ENCODE results near the gene MRI1. TPM values are rescaled to one million over a fixed set of nuclear protein-coding genes. Genes with fewer than 3 reads are reported as not detected.
"Not testable (repeated sequence)": the region's sequence is repeated elsewhere in the genome, so short reads cannot be mapped to it uniquely, and the experiment has no call there.

The MRI1 gene
- total RNA-seq, 4 donors from 2014 or later, result 28.2 to 60.2 (median 38.5) TPM

DNA sequence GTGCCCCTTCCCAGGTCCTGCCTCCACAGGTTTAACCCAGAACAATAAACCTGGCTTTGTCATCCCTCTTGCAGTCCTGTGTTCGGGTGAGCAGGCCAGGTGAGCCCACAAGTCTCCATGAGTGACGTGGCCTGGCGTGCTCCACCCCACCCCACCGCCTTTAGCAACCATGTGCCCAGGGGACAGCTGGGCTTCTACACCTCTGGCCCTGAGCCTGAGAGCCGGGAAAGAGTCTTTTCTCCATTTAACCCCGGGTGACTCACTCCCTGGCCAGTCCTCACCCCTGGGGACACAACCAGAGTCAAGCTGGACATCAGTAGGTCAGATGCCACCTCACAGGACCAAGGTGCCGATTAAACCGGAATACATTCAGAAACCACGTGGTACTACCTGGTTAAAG is 14.1 kb downstream of the MRI1 start:
- no peak for DNase-seq (ENCODE audit: extremely low spot score)
- H3K4me1 ChIP-seq, result peaks cover 27 to 51% (median 45%) of the 10 kb centered on the region in 4 donors
- intact Hi-C loops (cut with DNase I), result no loop called here
- H3K4me3 ChIP-seq, result no peak overlapping the region
- peaks cover 18 to 37% (median 30%) of the 10 kb centered on the region in 4 donors for H3K36me3 ChIP-seq
- no peaks in the 10 kb centered on the region for H3K9me3 ChIP-seq
- TF ChIP-seq POLR2AphosphoS5 (IDR thresholded peaks at IDR 0.05), result no peak
- TF ChIP-seq POLR2A (IDR thresholded peaks at IDR 0.05; ENCODE audit: low read depth), result no peak
- TF ChIP-seq, protein P1, sequence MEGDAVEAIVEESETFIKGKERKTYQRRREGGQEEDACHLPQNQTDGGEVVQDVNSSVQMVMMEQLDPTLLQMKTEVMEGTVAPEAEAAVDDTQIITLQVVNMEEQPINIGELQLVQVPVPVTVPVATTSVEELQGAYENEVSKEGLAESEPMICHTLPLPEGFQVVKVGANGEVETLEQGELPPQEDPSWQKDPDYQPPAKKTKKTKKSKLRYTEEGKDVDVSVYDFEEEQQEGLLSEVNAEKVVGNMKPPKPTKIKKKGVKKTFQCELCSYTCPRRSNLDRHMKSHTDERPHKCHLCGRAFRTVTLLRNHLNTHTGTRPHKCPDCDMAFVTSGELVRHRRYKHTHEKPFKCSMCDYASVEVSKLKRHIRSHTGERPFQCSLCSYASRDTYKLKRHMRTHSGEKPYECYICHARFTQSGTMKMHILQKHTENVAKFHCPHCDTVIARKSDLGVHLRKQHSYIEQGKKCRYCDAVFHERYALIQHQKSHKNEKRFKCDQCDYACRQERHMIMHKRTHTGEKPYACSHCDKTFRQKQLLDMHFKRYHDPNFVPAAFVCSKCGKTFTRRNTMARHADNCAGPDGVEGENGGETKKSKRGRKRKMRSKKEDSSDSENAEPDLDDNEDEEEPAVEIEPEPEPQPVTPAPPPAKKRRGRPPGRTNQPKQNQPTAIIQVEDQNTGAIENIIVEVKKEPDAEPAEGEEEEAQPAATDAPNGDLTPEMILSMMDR (IDR thresholded peaks at IDR 0.05), result no peak
- no peak for TF ChIP-seq EP300 (IDR thresholded peaks at IDR 0.05)
- 67% methylated on average over 4 of the region's 9 CpGs for WGBS
- no peak overlapping the region for H3K27ac ChIP-seq (replicated peaks in 1 of 4)
- H3K27me3 ChIP-seq, result no peaks in the 10 kb centered on the region

DNA sequence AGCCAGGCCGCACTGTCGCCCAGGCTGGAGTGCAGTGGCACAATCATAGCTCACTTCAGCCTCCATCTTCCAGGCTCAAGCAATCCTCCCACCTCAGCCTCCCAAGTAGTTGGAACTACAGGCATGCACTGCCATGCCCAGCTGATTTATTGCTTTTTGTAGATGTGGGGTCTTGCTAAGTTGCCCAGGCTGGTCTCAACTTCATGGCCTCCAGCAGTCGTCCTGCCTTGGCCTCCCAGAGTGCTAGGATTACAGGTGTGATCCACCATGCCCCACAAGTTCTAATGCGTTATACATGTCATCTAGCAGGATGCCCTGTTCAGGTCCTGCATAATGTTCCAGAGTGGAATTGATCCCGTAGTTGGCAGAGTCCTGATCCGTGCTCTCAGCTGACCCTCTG is 14.5 kb downstream of the MRI1 start:
- no peak for TF ChIP-seq EP300 (IDR thresholded peaks at IDR 0.05)
- no peak for TF ChIP-seq POLR2A (IDR thresholded peaks at IDR 0.05; ENCODE audit: low read depth)
- TF ChIP-seq, protein P1 (IDR thresholded peaks at IDR 0.05), result no peak
- no peak for TF ChIP-seq POLR2AphosphoS5 (IDR thresholded peaks at IDR 0.05)
- no peaks in the 10 kb centered on the region for H3K27me3 ChIP-seq
- intact Hi-C loops (cut with DNase I), result no loop called here
- H3K9me3 ChIP-seq, result no peaks in the 10 kb centered on the region
- 86% methylated on average over 5 of the region's 6 CpGs for WGBS
- H3K36me3 ChIP-seq, result peaks cover 18 to 37% (median 30%) of the 10 kb centered on the region in 4 donors
- H3K4me1 ChIP-seq, result peaks cover 25 to 47% (median 41%) of the 10 kb centered on the region in 4 donors
- H3K4me3 ChIP-seq, result no peak overlapping the region
- H3K27ac ChIP-seq (replicated peaks in 1 of 4), result no peak overlapping the region
- DNase-seq (ENCODE audit: extremely low spot score), result no peak

DNA sequence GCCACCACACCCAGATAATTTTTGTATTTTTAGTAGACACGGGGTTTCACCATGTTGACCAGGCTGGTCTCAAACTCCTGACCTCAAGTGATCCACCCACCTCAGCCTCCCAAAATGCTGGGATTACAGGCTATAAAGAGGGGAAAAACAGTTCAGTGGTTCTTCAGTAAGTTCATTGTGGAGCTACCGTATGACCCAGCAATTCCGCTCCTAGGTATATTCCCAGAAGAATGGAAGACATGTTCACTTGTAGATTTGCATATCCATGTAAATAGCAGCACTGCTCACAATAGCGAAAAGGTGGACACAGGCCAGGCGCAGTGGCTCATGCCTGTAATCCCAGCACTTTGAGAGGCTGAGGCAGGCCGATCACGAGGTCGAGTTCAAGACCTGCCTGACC is 15.5 kb downstream of the MRI1 start:
- H3K27me3 ChIP-seq; H3K4me3 ChIP-seq; H3K9me3 ChIP-seq; DNase-seq (ENCODE audit: extremely low spot score): not testable (repeated sequence)
- 97% methylated on average over 8 of the region's 8 CpGs for WGBS
- intact Hi-C loops (cut with DNase I), result loop anchor here (10.0 kb wide), 1 partner anchor 295 kb away; the partner anchor contains the start of gene MISP3
- H3K4me1 ChIP-seq, result peaks cover 22 to 48% (median 43%) of the 10 kb centered on the region in 4 donors
- peaks cover 18 to 37% (median 30%) of the 10 kb centered on the region in 4 donors for H3K36me3 ChIP-seq
- peak overlapping the region in 1 of 4 donors; percentile 73 for H3K27ac ChIP-seq (replicated peaks in 1 of 4)

DNA sequence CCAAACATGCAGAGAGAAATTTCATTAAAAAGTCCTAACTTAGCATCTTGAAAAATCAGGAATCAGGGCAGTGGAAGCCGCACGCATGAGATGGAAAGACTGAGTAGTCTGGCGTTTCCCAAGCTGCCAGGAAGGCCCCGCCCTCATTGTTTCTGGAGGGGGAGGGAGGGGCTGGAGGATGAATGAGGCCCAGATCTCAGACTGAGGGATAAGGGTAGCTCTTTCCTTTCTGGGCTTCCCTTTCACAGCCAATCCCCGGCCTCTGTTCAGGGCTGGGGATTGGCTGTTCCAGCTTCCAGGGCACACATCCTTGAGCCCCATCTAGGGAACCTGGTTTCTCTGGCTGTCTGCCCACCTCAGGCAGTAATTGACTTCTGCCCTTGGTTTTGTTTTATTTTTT is 17.2 kb downstream of the MRI1 start:
- no peak for DNase-seq (ENCODE audit: extremely low spot score)
- Histone ChIP-seq H3K27me3 (no peaks in the 10 kb centered on the region), H3K4me3 (no peak overlapping the region), H3K9me3 (no peaks in the 10 kb centered on the region), H3K4me1 (peaks cover 16 to 37% (median 32%) of the 10 kb centered on the region in 4 donors), H3K36me3 (peaks cover 18 to 32% (median 28%) of the 10 kb centered on the region in 4 donors), H3K27ac (replicated peaks in 1 of 4) (peak overlapping the region; percentile 63 to 73 (median 70))
- 3% methylated on average over 5 of the region's 5 CpGs for WGBS
- intact Hi-C loops (cut with DNase I), result loop anchor here (10.0 kb wide), 1 partner anchor 293 kb away; the partner anchor contains the start of gene MISP3
- TF ChIP-seq POLR2A (IDR thresholded peaks at IDR 0.05; ENCODE audit: low read depth), result no peak
- TF ChIP-seq EP300 (IDR thresholded peaks at IDR 0.05), result no peak
- peak; percentile 83 to 91 for TF ChIP-seq POLR2AphosphoS5 (IDR thresholded peaks at IDR 0.05)
- TF ChIP-seq, protein P1 (IDR thresholded peaks at IDR 0.05), result no peak

DNA sequence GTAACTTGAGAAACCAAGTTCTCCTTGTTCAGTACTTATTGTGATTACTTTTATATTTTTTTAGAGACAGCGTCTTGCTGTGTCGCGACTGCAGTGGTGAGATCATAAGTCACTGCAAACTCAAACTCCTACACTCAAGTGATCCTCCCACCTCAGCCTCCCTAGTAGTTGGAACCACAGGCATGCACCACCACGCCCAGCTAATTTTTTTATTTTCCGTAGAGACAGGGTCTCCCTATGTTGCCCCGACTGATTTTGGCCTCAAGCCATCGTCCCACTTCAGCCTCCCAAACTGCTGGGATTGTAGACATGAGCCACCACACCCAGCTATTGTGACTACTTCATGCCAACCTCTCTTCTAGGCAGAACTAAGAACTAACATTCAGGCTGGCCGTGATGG is 18.2 kb downstream of the MRI1 start:
- TF ChIP-seq POLR2AphosphoS5 (IDR thresholded peaks at IDR 0.05), result no peak
- TF ChIP-seq POLR2A (IDR thresholded peaks at IDR 0.05; ENCODE audit: low read depth), result no peak
- TF ChIP-seq, protein P1 (IDR thresholded peaks at IDR 0.05), result no peak
- TF ChIP-seq EP300 (IDR thresholded peaks at IDR 0.05), result no peak
- H3K4me1 ChIP-seq, result peaks cover 19 to 40% (median 35%) of the 10 kb centered on the region in 4 donors
- H3K36me3 ChIP-seq, result peaks cover 17 to 23% (median 20%) of the 10 kb centered on the region in 4 donors
- no peak for DNase-seq (ENCODE audit: extremely low spot score)
- H3K27ac ChIP-seq (replicated peaks in 1 of 4), result peak overlapping the region in 1 of 4 donors; percentile 73
- 79% methylated on average over 8 of the region's 8 CpGs for WGBS
- H3K9me3 ChIP-seq, result no peaks in the 10 kb centered on the region
- no peak overlapping the region for H3K4me3 ChIP-seq
- intact Hi-C loops (cut with DNase I), result loop anchor here (10.0 kb wide), 1 partner anchor 292 kb away; the partner anchor contains the start of gene MISP3
- H3K27me3 ChIP-seq, result no peaks in the 10 kb centered on the region
